HEK293 (cell line): ENCODE results near the gene PRPF19.

ENCODE experiments used
- CTCF ChIA-PET: fragments of 350-600 bp; formaldehyde crosslinking; extraction: SDS; loops from one replicate; lab custom pipeline; 2021; ENCODE audit warnings: antibody characterized with exemption; lab: Yijun Ruan, JAX
- POLR2A ChIA-PET: fragments of 300-600 bp; formaldehyde crosslinking; extraction: SDS; loops from one replicate; lab custom pipeline; 2020; ENCODE audit warnings: antibody characterized with exemption, inconsistent platforms; lab: Yijun Ruan, JAX
- H3K27ac ChIP-seq: fragments of 200-500 bp; sonication (Bioruptor generic); 2 replicates; pipeline ENCODE4 v1.5.1; 2014; ENCODE audit warnings: low read depth, low read length, control low read depth, inconsistent platforms; ENCODE audit errors: extremely low read depth
- H3K36me3 ChIP-seq, 2 experiments: fragments of 200-500 bp in 1 of 2; sonication (Bioruptor generic) in 1 of 2; 1 replicate in 1 of 2; 2 replicates in 1 of 2; pipeline ENCODE4 v1.5.1; 2014 to 2017; ENCODE audit warnings: inconsistent platforms in 2 of 2, low read length in 2 of 2; ENCODE audit not compliant: control insufficient read depth in 2 of 2, insufficient read depth in 1 of 2
- H3K4me1 ChIP-seq: fragments of 200-500 bp; sonication (Bioruptor generic); 2 replicates; pipeline ENCODE4 v1.5.1; 2014; ENCODE audit warnings: mild to moderate bottlenecking, low read length, inconsistent platforms; ENCODE audit not compliant: control insufficient read depth, insufficient read depth
- H3K4me3 ChIP-seq: 2 replicates; pipeline ENCODE4 v1.5.1; 2011; ENCODE audit warnings: low read depth, mild to moderate bottlenecking, control low read depth, low read length, moderate library complexity
- H3K9me3 ChIP-seq: fragments of 200-500 bp; sonication (Bioruptor generic); 2 replicates; pipeline ENCODE4 v1.5.1; 2014; ENCODE audit warnings: low read depth, low read length, inconsistent platforms; ENCODE audit not compliant: control insufficient read depth, insufficient read depth
- ATF2 ChIP-seq: fragments of 450-650 bp; formaldehyde crosslinking; IDR thresholded peaks from 2 replicates; pipeline ENCODE4 v1.5.1; 2016; ENCODE audit warnings: missing biosample characterization, missing genetic modification characterization, low read depth
- FEZF1 ChIP-seq: fragments of 450-650 bp; formaldehyde crosslinking; IDR thresholded peaks from 2 replicates; pipeline ENCODE4 v1.5.1; 2016; ENCODE audit warnings: missing biosample characterization, missing genetic modification characterization
- HIC1 ChIP-seq: fragments of 450-650 bp; formaldehyde crosslinking; IDR thresholded peaks from 2 replicates; pipeline ENCODE4 v1.5.1; 2016; ENCODE audit warnings: missing biosample characterization, missing genetic modification characterization
- HOXC10 ChIP-seq: sonication (generic); formaldehyde crosslinking; IDR thresholded peaks from 2 replicates; pipeline ENCODE4 v1.8.1; 2023; ENCODE audit warnings: mild to moderate bottlenecking, missing genetic modification reagents
- PRDM10 ChIP-seq: fragments of 450-650 bp; formaldehyde crosslinking; IDR thresholded peaks from 2 replicates; pipeline ENCODE4 v1.5.1; 2016; ENCODE audit warnings: missing biosample characterization, missing genetic modification characterization
- SALL2 ChIP-seq: fragments of 450-650 bp; formaldehyde crosslinking; IDR thresholded peaks from 2 replicates; pipeline ENCODE4 v1.5.0; 2017; ENCODE audit warnings: missing biosample characterization, mild to moderate bottlenecking, missing genetic modification characterization, borderline replicate concordance
- ZBTB1 ChIP-seq: fragments of 450-650 bp; formaldehyde crosslinking; IDR thresholded peaks from 2 replicates; pipeline ENCODE4 v1.5.1; 2016; ENCODE audit warnings: missing biosample characterization, missing genetic modification characterization
- ZBTB17 ChIP-seq: fragments of 450-650 bp; formaldehyde crosslinking; IDR thresholded peaks from 2 replicates; pipeline ENCODE4 v1.5.1; 2016; ENCODE audit warnings: missing biosample characterization, missing genetic modification characterization
- ZBTB21 ChIP-seq: fragments of 450-650 bp; formaldehyde crosslinking; IDR thresholded peaks from 2 replicates; pipeline ENCODE4 v1.5.1; 2017; ENCODE audit warnings: missing biosample characterization, missing genetic modification characterization
- ZBTB48 ChIP-seq: fragments of 450-650 bp; formaldehyde crosslinking; IDR thresholded peaks from 2 replicates; pipeline ENCODE4 v1.5.1; 2016; ENCODE audit warnings: missing biosample characterization, missing genetic modification characterization
- ZNF175 ChIP-seq: fragments of 450-650 bp; formaldehyde crosslinking; IDR thresholded peaks from 2 replicates; pipeline ENCODE4 v1.5.1; 2016; ENCODE audit warnings: missing biosample characterization, missing genetic modification characterization
- ZNF366 ChIP-seq: fragments of 450-650 bp; formaldehyde crosslinking; conservative IDR thresholded peaks from 2 replicates; pipeline ENCODE4 v1.5.1; 2016; ENCODE audit warnings: missing biosample characterization, missing genetic modification characterization
- ZNF501 ChIP-seq: fragments of 450-650 bp; formaldehyde crosslinking; IDR thresholded peaks from 2 replicates; pipeline ENCODE4 v1.5.1; 2016; ENCODE audit warnings: missing biosample characterization, missing genetic modification characterization
- ZNF530 ChIP-seq: fragments of 450-650 bp; formaldehyde crosslinking; IDR thresholded peaks from 2 replicates; pipeline ENCODE4 v1.5.1; 2016; ENCODE audit warnings: low read depth, missing biosample characterization, missing genetic modification characterization
- ZNF600 ChIP-seq: fragments of 450-650 bp; formaldehyde crosslinking; IDR thresholded peaks from 2 replicates; pipeline ENCODE4 v1.5.1; 2016; ENCODE audit warnings: missing biosample characterization, missing genetic modification characterization
- ZNF629 ChIP-seq: fragments of 450-650 bp; formaldehyde crosslinking; IDR thresholded peaks from 2 replicates; pipeline ENCODE4 v1.5.1; 2017; ENCODE audit warnings: missing biosample characterization, missing genetic modification characterization
- ZNF776 ChIP-seq: fragments of 450-650 bp; formaldehyde crosslinking; IDR thresholded peaks from 2 replicates; pipeline ENCODE4 v1.5.0; 2017; ENCODE audit warnings: missing biosample characterization, missing genetic modification characterization, borderline replicate concordance
- TF ChIP-seq, protein P1 (sequence below): IDR thresholded peaks from 2 replicates; pipeline ENCODE4 v1.6.1; 2011; ENCODE audit warnings: mild to moderate bottlenecking, low read depth, low read length, borderline replicate concordance

Gene PRPF19

DNA sequence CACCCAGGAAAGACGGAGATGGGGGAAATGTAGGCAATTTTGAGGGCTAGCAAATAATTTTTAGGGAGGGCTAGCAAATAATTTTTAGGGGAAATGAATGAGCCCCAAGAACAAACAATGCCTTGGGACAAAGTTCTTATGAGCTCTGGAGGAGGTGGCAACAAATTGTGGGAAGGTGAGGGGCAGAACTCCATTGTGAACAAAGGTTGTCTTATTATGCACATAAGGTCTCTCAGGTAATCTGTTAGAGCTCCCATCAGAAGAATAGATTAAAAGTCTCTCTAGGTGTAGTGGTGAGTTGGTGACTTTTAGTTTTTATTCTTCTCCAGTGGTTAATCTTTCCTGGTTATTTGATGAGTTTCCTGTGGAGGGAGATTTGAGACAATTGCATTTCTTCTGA lies 2.4 kb upstream of the PRPF19 start:
- no peak overlapping the region for H3K4me3 ChIP-seq
- H3K4me1 ChIP-seq = no peaks in the 10 kb centered on the region; the same call in 1 of the 2 replicates
- H3K9me3 ChIP-seq = no peaks in the 10 kb centered on the region
- peaks cover 0 to 10% of the 10 kb centered on the region in 2 experiments; a peak in 1 of 3 replicates for H3K36me3 ChIP-seq
- no peak for TF ChIP-seq ZNF175 (tag by site-specific recombination)
- TF ChIP-seq ZNF530 = peak; percentile 93
- CTCF ChIA-PET = interaction anchor here (0.6 to 2.2 kb wide), 4 partner anchors 10 to 213 kb away, joined by 3 to 9 read pairs (median 4); no protein-coding TSS in a partner anchor
- POLR2A ChIA-PET = no interaction called here
- H3K27ac ChIP-seq = no peak overlapping the region

DNA sequence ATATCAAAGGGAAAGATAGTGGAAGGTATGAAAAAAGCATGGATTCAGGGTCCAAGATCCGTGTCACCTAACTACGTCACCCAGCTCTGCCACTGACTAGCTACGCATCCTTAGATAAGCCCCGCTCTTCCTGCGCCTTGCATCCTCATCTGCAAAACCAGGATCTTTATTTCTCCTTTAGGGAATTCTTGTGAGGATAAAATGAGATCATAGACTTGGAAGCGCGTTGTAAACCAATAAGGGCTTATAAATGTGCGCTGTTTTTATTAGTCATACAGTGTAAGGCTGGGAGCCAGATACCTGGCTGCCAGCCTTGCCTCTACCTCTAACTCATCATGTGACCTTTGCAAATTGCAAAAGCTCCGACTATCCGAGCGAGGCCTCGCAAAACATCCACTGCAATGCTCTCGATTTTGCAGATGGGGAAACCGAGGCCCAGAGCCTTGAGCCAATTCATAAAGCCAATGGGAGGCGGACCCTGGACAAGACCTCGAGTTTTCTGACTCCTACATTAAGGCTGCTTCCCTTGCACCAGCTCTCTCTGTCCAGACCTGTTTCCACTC lies 753 bp downstream of the PRPF19 start:
- CTCF ChIA-PET = interaction anchor here (0.6 to 2.9 kb wide), 3 partner anchors 14 to 225 kb away, joined by 3 to 19 read pairs (median 4); no protein-coding TSS in a partner anchor
- Histone ChIP-seq H3K9me3 (no peaks in the 10 kb centered on the region), H3K27ac (peak overlapping the region; percentile 84), H3K4me3 (peak overlapping the region; percentile 88), H3K4me1 (no peaks in the 10 kb centered on the region; the same call in 1 of the 2 replicates), H3K36me3 (peaks cover 0 to 42% of the 10 kb centered on the region in 2 experiments; a peak in 1 of 3 replicates)
- POLR2A ChIA-PET = interaction anchor here (0.8 to 2.8 kb wide), 7 partner anchors 9 to 21 kb away, joined by 3 to 36 read pairs (median 5); partner anchors contain the start of genes TMEM109 and TMEM132A
- TF ChIP-seq ZNF600 (tag by site-specific recombination) = 0 out of 2 replicates have a peak, but pooled peaks have one; percentile 18
- TF ChIP-seq ZBTB21 = peak; percentile 81
- TF ChIP-seq ZBTB17 (tag by site-specific recombination) = peak; percentile 60
- peak; percentile 85 for TF ChIP-seq ZNF366 (tag by site-specific recombination)
- no peak for TF ChIP-seq ZNF776 (tag by site-specific recombination)
- no peak for TF ChIP-seq ZNF530
- peak; percentile 86 for TF ChIP-seq ATF2 (tag by site-specific recombination)
- peak; percentile 90 for TF ChIP-seq ZNF629 (tag by site-specific recombination)
- TF ChIP-seq, protein P1, sequence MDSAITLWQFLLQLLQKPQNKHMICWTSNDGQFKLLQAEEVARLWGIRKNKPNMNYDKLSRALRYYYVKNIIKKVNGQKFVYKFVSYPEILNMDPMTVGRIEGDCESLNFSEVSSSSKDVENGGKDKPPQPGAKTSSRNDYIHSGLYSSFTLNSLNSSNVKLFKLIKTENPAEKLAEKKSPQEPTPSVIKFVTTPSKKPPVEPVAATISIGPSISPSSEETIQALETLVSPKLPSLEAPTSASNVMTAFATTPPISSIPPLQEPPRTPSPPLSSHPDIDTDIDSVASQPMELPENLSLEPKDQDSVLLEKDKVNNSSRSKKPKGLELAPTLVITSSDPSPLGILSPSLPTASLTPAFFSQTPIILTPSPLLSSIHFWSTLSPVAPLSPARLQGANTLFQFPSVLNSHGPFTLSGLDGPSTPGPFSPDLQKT = no peak
- 0 out of 2 replicates have a peak, but pooled peaks have one; percentile 20 for TF ChIP-seq ZBTB48 (tag by site-specific recombination)
- no peak for TF ChIP-seq ZNF501 (tag by site-specific recombination)
- 0 out of 2 replicates have a peak, but pooled peaks have one; percentile 18 for TF ChIP-seq HIC1
- TF ChIP-seq, all 188 proteins: peak for 8

DNA sequence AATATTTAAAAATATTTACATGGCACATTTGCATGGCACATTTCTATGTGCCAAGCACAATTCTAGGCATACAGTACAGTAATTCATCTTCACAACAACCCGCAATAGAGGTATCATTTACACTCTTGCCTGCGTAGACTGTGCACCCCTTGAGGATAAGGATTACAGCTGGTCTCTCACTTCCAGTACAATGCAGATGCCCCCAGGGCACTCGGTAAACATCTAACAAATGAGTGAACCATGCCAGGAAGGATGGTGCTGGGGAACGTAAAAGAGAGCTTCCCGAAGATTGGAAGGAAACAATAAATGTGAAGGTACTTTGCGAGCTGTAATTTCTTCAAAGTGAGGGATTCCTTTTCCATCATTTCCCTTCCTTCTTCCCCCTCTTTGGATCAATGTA lies 1.3 kb downstream of the PRPF19 start:
- Histone ChIP-seq H3K4me3 (peak overlapping the region; percentile 88), H3K27ac (no peak overlapping the region), H3K4me1 (no peaks in the 10 kb centered on the region; the same call in 1 of the 2 replicates), H3K36me3 (peaks cover 0 to 48% of the 10 kb centered on the region in 2 experiments; a peak in 2 of 3 replicates), H3K9me3 (no peaks in the 10 kb centered on the region)
- ChIA-PET POLR2A (interaction anchor here (0.8 to 2.8 kb wide), 5 partner anchors 10 to 22 kb away, joined by 3 to 36 read pairs (median 5); partner anchors contain the start of gene TMEM109), CTCF (interaction anchor here (0.6 to 2.9 kb wide), 5 partner anchors 13 to 1203 kb away, joined by 3 to 19 read pairs (median 3); no protein-coding TSS in a partner anchor)
- TF ChIP-seq PRDM10 (tag by site-specific recombination) (peak; percentile 33; the same call in 1 of the 2 replicates), HOXC10 (CRISPR knock-in tag) (no peak), FEZF1 (tag by site-specific recombination) (no peak), SALL2 (no peak), ZBTB1 (tag by site-specific recombination) (no peak)
